IPS-18c (cell line): Measurements from ENCODE around the gene LYPLA2.

ENCODE experiments used
- H3K4me3 ChIP-seq: 2 replicates; pipeline ENCODE4 v1.7.0; 2013; ENCODE audit warnings: low read depth, mild to moderate bottlenecking, low read length, moderate library complexity; ENCODE audit not compliant: insufficient read depth
- H3K9me3 ChIP-seq: one replicate; pipeline ENCODE4 v1.6.1; 2013; ENCODE audit warnings: mild to moderate bottlenecking, low read length, moderate library complexity; ENCODE audit not compliant: control insufficient read depth, insufficient read depth

Gene LYPLA2

DNA sequence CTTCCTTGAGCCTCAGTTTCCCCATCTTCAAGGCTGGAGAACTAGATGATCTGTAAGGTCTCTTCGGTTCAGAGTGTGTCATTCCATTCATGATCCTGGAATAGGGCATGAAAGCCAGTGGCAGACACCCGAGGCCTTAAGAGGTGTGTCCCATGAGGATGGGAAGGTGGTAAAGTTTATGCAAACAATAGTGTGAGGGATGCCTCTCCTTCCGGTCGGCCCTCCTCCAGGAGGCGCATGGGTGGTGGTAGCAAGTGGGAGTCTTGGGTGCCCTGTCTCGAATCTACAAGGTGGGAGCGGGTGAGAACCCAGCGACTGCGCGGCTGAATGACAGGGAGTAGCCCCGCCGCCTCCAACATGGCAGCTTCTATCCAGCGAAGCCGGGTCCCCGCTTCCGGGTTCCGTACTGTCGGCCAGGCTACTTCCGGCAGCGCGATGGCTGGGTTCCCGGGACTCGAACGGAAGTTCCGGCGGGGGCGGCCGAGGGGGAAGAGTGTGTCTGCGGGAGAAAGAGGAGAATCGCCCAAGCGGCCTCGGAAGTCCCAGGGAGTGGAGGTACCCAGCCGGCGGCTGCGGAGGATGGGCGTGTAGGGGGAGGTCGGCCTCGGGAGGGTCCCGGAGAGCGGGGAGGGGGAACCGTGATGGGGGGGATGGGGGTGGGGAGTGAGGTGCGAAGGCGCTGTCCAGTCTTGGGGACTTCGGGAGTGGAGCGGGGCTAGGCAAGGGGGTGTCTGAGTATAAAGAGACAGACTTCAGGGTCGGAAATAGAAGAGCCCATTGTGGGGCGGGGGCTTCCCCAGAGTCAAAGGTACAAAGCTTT is at the start of gene LYPLA2:
Gene LYPLA2 (plus strand): TSS at position 450 of the 820 bp plus-strand sequence. CDS start 1,538 bp downstream, outside the sequence.
- peak within 1 kb of the TSS; percentile 86 for H3K4me3 ChIP-seq
- H3K9me3 ChIP-seq = no peaks in the 10 kb centered on the region

DNA sequence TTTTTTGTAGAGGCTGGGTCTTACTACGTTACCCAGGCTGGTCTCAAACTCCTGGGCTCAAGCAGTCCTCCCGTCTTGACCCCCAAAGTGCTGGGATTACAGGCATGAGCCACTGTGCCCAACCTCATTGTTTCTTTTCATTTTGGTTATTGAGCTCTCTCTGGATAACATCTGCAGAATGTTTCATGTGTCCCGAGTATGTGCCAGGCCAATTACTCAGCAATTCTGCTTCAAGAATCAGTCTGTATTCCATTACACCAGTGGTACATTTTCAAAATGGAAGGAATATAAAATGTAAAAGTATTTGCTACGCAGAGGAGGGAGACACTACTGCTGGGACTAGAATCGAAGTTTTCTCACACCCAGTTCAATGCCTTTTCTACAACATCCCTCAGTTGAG is 49.3 kb upstream of the LYPLA2 start:
- Histone ChIP-seq H3K9me3 (no peaks in the 10 kb centered on the region), H3K4me3 (no peak overlapping the region)

DNA sequence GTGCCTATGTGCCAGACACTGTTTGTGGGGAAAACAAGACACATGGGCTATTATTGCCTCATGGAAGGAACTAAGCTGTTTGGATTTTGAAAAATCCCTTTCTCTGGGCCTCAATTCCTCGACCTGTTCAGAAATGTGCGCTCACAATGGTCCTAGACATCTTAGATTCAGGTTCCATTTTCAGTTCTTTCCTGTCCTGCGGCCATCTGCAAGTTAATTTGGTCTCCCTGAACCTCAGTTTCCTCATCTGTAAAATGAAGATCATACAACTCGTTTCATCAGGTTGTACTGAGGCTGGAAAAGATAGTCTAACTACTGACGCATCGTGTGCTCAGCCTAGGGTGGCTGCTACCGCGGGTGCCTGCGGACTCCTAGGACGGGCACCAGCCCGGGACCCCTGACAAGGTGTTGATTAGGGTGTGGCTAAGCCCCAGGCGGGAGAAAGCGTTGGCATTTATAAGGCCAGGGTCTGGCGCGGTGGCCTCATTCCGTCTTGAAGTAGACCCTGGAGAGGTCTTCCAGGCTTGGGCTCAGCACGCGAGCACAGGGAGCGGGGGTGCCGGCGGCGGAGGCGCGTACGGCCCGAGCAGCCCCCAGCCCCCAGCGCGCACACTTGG is 48.2 kb upstream of the LYPLA2 start:
- Histone ChIP-seq H3K9me3 (no peaks in the 10 kb centered on the region), H3K4me3 (peak overlapping the region; percentile 88)

DNA sequence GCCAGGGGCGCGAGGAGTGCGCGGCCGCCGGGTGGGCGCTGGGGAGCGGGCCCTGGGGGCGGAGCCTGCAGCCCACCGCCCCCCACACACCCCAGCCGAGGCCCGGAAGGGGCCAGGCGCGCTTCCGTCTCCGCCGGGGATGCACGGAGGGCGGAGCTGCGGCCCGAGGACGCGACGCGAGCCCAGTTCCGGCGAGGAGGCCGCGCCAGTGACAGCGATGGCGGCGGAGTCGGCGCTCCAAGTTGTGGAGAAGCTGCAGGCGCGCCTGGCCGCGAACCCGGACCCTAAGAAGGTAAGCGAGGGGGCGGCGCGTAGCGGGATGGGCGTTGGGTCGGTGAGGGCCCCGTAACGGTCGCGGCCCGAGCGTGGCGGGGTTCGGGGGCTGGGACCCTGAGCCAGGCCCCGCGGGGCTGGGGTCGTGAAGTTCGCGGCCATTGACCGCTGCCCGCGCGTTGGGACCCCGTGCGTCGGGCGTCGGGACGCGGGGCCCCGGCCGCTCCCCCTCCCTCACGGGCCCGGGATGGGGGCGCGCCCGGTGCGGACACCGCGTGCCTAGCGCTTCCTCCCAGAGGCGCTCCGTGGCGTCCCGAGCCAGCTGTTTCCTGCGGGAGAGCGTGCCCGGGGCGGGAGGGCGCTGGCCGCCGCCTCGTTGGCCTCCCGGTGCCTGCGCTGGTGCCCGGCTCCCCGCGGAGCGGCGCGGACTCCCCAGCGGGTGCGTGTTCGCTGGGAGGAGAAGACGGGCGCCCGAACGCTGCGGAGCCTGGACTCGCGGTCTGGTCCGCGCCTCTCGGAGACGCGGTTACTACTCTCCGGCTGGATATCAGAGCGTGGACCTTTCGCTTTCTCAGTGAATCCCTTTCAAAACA is 47.4 kb upstream of the LYPLA2 start, which contains the start of gene ELOA:
Gene ELOA (plus strand): TSS at position 185 of the 866 bp plus-strand sequence. CDS start 33 bp downstream, at position 218.
- Histone ChIP-seq H3K9me3 (no peaks in the 10 kb centered on the region), H3K4me3 (peak within 1 kb of the TSS; percentile 88)

DNA sequence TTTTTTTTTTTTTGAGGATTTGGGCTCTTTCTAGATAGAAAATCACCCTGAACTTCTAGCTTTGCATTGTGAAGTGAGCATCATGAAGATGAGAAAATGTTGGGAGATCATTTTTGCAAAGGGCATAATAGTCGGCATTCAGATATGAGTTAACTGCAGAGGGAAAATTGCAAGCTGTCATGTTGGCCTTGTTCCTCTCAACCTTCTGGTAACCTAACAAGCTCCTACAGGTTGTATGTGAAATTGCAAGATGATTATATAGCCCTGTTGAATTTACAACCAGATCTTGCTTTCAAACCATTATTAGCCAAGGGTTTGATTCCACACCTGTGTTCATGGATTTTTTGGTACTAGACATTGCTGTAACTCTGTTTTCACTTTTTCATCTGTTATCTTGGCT is 45.4 kb upstream of the LYPLA2 start:
- no peak overlapping the region for H3K4me3 ChIP-seq
- H3K9me3 ChIP-seq = no peaks in the 10 kb centered on the region

DNA sequence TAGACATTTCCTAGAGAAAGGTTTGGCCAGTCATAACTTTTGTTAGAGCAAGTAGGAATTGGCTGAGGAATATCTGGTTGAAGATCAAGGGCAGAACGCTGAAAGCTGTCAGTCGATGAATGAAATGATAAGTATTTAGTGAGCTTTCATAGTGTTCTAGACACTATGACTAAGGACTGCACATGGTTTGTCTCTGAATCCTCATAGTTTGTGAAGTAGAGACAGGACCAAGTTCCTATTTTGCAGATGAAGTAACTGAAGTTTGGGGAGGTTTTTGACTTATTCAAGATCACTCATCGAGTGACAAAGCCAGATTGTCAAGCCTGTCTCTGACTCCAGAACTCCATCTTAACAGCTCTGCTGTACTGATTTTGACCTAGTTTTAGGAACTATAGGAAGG is 42.9 kb upstream of the LYPLA2 start:
- Histone ChIP-seq H3K4me3 (no peak overlapping the region), H3K9me3 (no peaks in the 10 kb centered on the region)

DNA sequence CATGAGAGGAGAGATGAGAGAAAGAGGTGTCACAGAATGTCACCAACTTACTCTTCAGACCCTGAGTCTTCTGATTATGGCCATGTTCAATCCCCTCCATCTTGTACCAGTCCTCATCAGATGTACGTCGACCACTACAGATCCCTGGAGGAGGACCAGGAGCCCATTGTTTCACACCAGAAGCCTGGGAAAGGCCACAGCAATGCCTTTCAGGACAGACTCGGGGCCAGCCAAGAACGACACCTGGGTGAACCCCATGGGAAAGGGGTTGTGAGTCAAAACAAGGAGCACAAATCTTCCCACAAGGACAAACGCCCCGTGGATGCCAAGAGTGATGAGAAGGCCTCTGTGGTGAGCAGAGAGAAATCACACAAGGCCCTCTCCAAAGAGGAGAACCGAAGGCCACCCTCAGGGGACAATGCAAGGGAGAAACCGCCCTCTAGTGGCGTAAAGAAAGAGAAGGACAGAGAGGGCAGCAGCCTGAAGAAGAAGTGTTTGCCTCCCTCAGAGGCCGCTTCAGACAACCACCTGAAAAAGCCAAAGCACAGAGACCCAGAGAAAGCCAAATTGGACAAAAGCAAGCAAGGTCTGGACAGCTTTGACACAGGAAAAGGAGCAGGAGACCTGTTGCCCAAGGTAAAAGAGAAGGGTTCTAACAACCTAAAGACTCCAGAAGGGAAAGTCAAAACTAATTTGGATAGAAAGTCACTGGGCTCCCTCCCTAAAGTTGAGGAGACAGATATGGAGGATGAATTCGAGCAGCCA is 39.7 kb upstream of the LYPLA2 start:
- Histone ChIP-seq H3K4me3 (no peak overlapping the region), H3K9me3 (no peaks in the 10 kb centered on the region)

DNA sequence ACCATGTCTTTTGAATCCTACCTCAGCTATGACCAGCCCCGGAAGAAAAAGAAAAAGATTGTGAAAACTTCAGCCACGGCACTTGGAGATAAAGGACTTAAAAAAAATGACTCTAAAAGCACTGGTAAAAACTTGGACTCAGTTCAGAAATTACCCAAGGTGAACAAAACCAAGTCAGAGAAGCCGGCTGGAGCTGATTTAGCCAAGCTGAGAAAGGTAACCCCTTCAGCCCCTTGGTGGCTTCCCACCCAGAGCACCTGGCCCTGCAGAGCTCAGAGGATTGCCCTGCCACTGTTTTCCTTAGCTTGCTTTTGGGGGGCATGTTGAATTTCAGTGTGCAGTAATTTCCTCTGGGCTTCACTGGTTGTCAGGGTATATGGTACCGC is 39.1 kb upstream of the LYPLA2 start:
- Histone ChIP-seq H3K9me3 (no peaks in the 10 kb centered on the region), H3K4me3 (no peak overlapping the region)

DNA sequence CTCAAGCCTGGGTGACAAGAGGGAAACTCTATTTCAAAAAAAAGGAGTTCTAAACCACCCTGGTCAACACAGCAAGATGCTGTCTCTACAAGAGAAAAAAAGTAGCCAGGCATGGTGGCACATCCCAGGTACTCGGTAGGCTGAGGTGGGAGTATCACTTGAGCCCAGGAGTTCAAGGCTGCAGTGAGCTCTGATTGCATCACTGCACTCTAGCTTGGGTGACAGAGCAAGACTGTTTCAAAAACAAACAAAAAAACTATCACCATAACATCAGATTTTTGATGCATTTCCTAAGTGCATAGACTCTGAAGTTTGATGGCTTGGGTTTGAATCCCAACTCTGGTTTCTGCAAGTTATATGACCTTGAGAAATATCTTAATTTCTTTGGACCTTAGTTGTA is 38.0 kb upstream of the LYPLA2 start:
- H3K4me3 ChIP-seq = no peak overlapping the region
- no peaks in the 10 kb centered on the region for H3K9me3 ChIP-seq

DNA sequence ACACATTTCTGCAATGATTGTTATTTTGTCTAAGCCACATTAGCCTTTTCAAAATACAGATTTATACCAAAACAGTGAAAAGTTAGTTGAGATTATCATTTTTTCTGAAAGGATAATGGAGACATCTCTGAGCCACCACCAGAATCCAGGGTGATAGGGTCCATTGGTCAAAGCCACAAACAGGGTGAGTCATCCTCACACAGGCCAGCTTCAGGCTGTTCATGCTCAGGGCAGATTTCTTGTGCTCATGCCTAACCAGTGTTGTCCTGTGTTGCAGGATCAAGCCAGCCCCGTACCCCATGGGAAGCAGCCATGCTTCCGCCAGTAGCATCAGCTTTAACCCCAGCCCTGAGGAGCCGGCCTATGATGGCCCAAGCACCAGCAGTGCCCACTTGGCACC is 34.3 kb upstream of the LYPLA2 start:
- no peak overlapping the region for H3K4me3 ChIP-seq
- no peaks in the 10 kb centered on the region for H3K9me3 ChIP-seq

DNA sequence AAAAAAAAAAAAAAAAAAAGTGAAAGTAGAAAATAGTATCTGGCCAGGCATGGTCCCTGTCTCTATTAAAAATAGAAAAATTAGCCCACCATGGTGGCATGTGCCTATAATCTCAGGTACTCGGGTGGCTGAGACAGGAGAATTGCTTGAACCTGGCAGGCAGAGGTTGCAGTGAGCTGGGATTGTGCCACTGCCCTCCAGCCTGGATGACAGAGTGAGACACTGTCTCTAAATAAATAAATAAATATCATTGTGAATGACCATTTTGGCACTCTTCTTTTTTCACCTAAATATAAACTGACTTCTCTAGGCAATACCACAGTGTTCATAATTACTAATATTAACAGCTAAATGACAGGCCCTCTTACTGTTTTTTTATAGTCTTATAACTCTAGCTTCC is 33.1 kb upstream of the LYPLA2 start:
- H3K9me3 ChIP-seq = no peaks in the 10 kb centered on the region
- no peak overlapping the region for H3K4me3 ChIP-seq

DNA sequence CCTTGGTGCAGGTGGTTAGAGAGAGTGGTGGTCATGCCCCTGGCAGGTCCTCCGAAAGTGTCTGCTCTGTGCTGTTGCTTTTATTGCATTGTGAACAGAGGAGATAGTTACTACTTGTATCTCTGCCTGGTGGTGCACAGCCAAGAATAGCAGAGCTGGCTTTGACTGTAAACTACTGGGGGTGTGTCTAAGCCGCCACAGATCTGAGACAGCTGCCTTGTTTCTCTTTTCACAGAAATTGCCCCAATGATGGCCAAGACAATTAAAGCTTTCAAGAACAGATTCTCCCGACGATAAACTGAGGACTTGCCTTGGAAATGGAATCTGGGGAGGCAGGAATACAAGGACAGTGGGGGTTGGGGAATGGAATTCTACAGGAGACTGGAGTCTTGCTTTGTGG is 31.7 kb upstream of the LYPLA2 start:
- Histone ChIP-seq H3K4me3 (no peak overlapping the region), H3K9me3 (no peaks in the 10 kb centered on the region)

DNA sequence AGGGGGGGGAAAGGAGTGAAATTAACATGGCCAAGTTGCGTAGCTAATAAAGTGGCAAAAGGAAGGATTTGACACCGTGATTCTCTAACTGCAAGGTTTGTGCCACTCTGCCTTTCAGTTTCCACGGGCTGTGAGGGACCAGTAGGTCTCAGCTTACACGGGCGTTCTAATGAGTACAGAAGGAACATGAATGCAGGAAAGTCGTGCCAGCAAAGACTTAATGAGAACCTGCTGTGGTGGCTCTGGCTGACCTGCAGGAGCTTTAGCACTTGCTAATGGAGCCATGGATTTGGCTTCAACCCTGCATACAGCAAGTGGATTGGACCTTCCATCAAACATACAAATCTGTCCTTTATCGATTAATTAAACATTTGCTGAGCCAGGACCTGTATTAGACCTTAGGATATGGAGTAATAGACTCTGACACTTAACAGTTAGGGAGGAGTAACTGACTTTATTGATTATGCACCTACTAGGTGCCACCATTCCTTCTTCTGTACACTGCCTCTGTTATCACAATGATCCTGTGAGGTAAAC is 27.8 kb upstream of the LYPLA2 start:
- Histone ChIP-seq H3K9me3 (no peaks in the 10 kb centered on the region), H3K4me3 (no peak overlapping the region)

DNA sequence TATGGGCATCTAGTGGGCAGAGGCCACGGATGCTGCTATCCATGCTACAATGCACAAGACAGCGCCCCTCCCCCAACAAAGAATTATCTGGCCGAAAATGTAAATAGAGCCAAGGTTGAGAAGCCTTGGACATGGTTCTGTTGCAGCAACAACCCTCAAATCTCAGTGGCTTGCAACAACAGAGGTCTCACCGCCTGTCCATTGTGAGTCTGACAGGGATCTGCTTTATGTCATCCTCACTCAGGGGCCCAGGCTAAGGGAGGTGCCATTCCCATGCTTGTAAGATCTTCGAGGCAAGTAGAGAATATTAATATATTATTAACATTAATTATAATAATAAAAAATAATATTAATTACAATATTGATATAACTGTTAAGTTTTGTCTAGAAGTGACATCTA is 22.2 kb upstream of the LYPLA2 start:
- no peaks in the 10 kb centered on the region for H3K9me3 ChIP-seq
- H3K4me3 ChIP-seq = no peak overlapping the region

DNA sequence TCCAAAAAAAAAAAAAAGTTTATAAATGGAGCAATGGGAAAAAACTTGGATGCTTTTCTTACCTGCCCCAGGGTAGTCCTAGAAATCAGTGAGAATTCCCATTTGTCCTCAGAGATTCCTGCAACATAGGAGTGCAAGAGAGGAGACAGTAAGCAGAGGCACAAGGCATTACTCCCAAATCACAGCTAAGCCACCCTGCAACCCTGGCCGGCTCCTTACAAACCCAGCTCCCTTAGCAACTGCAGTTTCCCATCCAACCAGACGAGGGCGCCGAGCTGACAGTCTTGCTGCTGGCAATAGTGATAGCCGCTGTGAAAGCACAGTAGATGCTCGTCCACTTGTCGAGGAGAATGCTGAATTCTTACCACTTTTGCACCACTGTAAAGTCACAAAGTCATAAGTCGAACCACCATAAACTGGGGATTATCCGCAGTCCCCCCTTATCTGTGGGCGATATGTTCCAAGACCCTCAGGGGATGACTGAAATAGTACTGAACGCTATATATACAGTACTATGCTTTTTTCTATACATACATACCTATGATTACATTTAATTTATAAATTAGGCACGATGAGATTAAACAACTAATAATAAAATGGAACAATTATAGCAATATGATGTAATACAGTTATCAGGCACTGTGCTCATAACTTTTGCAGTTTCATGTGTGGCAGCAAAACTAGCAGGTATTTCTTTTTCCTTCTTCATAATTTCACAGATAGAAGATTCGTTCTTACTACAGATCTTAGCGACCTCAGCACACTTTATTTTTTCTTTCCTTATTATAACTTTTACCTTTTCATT is 18.7 kb upstream of the LYPLA2 start:
- Histone ChIP-seq H3K9me3 (no peaks in the 10 kb centered on the region), H3K4me3 (no peak overlapping the region)

DNA sequence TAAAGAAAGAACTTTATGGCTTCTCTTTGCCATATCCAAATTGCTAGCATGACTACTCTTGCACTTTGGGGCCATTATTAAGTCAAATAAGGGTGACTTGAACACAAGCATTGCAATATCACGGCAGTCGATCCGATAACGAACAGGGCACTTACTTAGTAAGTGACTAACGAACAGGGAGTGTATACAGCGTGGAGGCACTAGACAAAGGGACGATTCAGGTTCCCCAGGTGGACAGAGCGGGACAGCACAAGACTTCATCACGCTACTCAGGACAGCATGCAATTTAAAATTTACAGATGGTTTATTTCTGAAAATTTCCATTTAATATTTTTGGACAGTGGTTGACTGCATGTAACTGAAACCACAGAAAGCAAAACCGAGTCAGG is 18.1 kb upstream of the LYPLA2 start:
- Histone ChIP-seq H3K9me3 (no peaks in the 10 kb centered on the region), H3K4me3 (no peak overlapping the region)
